NB4 (cell line): ENCODE results near the gene ADM2.

Experiments used
- MAX ChIP-seq: IDR thresholded peaks from 2 replicates; pipeline ENCODE4 v1.6.1; 2011; ENCODE audit warnings: low read depth, low read length
- MYC ChIP-seq: IDR thresholded peaks from 2 replicates; pipeline ENCODE4 v1.6.1; 2011; ENCODE audit warnings: low read depth, low read length
- POLR2A ChIP-seq: IDR thresholded peaks from 2 replicates; pipeline ENCODE4 v1.6.1; 2011; ENCODE audit warnings: mild to moderate bottlenecking; ENCODE audit not compliant: insufficient read length; ENCODE audit errors: extremely low read depth
- TF ChIP-seq, protein P1 (sequence below): IDR thresholded peaks from one replicate; pipeline ENCODE4 v1.5.1; 2012; ENCODE audit warnings: low read depth, low read length

DNA sequence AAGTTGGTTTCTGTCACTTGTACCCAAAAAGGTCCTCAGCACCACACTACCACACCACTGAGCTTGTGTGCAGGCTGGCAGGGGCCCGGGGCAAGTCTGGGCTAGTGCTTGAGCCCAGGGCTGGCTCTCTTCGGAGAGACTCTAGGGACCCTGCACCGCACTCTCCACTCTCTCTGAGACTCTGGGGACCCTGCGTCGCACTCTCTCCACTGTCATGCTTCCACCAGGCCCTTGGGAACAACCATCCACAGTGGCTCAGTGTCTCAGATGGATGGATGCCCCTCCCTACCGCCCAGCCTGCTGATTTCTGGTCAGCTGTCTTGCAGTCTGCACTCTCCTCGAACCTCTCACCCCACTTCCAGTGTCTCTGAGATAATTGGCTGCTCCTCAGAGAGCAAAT, 4.5 kb upstream of the ADM2 start:
- TF ChIP-seq POLR2A = no peak
- TF ChIP-seq MAX = no peak
- TF ChIP-seq, protein P1, sequence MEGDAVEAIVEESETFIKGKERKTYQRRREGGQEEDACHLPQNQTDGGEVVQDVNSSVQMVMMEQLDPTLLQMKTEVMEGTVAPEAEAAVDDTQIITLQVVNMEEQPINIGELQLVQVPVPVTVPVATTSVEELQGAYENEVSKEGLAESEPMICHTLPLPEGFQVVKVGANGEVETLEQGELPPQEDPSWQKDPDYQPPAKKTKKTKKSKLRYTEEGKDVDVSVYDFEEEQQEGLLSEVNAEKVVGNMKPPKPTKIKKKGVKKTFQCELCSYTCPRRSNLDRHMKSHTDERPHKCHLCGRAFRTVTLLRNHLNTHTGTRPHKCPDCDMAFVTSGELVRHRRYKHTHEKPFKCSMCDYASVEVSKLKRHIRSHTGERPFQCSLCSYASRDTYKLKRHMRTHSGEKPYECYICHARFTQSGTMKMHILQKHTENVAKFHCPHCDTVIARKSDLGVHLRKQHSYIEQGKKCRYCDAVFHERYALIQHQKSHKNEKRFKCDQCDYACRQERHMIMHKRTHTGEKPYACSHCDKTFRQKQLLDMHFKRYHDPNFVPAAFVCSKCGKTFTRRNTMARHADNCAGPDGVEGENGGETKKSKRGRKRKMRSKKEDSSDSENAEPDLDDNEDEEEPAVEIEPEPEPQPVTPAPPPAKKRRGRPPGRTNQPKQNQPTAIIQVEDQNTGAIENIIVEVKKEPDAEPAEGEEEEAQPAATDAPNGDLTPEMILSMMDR = no peak
- TF ChIP-seq MYC = no peak
